B cell (primary cell): ENCODE measurements around the gene JMJD6. TPM values are rescaled to one million over a fixed set of nuclear protein-coding genes. Genes with fewer than 3 reads are reported as not detected.

ENCODE experiments used
- ATAC-seq: fragments of 200-7000 bp; cut with Tn5 transposase; one replicate; pipeline ENCODE4 v1.10.0; 2021; ENCODE audit warnings: low read depth, mild to moderate bottlenecking, moderate number of reproducible peaks, moderate library complexity
- CTCF ChIA-PET: fragments of 350-600 bp; sonication (Branson Sonifier 250); formaldehyde crosslinking; loops from one replicate; lab custom pipeline; 2021; ENCODE audit warnings: antibody characterized with exemption, inconsistent platforms; lab: Charles Lee
- POLR2A ChIA-PET: fragments of 350-600 bp; sonication (Branson Sonifier 250); formaldehyde crosslinking; loops from one replicate; lab custom pipeline; 2021; ENCODE audit warnings: antibody characterized with exemption; lab: Charles Lee
- DNase-seq: peaks from one replicate; pipeline ENCODE4 v3.0.0; 2013
- H2AFZ ChIP-seq: 2 replicates; pipeline ENCODE4 v1.6.1; 2012; ENCODE audit warnings: mild to moderate bottlenecking, low read depth, low read length; ENCODE audit not compliant: insufficient read depth, poor library complexity, severe bottlenecking
- H3K27ac ChIP-seq, 2 donors: 1 replicate in 1 of 2; 2 replicates in 1 of 2; pipeline ENCODE4 v1.5.1; 2012 to 2013; ENCODE audit warnings: low read length in 2 of 2, mild to moderate bottlenecking in 2 of 2, moderate library complexity in 1 of 2
- H3K27me3 ChIP-seq, 4 experiments: fragments of 200-600 bp in 1 of 4; sonication (generic) in 1 of 4; replicated peaks in 1 of 4; 1 replicate in 2 of 4; 2 replicates in 2 of 4; pipeline versions ENCODE4 v1.6.1 to v1.7.0; 2013 to 2016; ENCODE audit warnings: low read length in 3 of 4, mild to moderate bottlenecking in 2 of 4, mixed read lengths in 1 of 4, moderate library complexity in 1 of 4; ENCODE audit not compliant: insufficient read depth in 4 of 4, control insufficient read depth in 3 of 4; ENCODE audit errors: control extremely low read depth in 1 of 4
- H3K36me3 ChIP-seq, 2 experiments: replicated peaks in 1 of 2; 1 replicate in 1 of 2; 2 replicates in 1 of 2; pipeline versions ENCODE4 v1.6.1 to v1.7.1; 2013; ENCODE audit warnings: low read length in 1 of 2; ENCODE audit not compliant: insufficient read depth in 2 of 2, control insufficient read depth in 1 of 2; ENCODE audit errors: control extremely low read depth in 1 of 2, extremely low read depth in 1 of 2
- H3K4me1 ChIP-seq, 2 donors: fragments of 200-600 bp in 1 of 2; sonication (generic) in 1 of 2; 1 replicate in 1 of 2; 2 replicates in 1 of 2; pipeline versions ENCODE4 v1.5.1 to v1.6.1; 2013 to 2017; ENCODE audit warnings: low read length in 2 of 2; ENCODE audit not compliant: control insufficient read depth in 2 of 2, insufficient read depth in 2 of 2
- H3K4me2 ChIP-seq: replicated peaks from 2 replicates; pipeline ENCODE3; 2012; ENCODE audit warnings: mild to moderate bottlenecking, low read depth, low read length; ENCODE audit not compliant: poor library complexity, severe bottlenecking
- H3K4me3 ChIP-seq, 5 experiments: fragments of 200-600 bp in 1 of 5; sonication (generic) in 1 of 5; 1 replicate in 3 of 5; 2 replicates in 2 of 5; pipeline versions ENCODE4 v1.5.1 to v1.7.0; 2011 to 2016; ENCODE audit warnings: low read length in 4 of 5, mild to moderate bottlenecking in 4 of 5, low read depth in 2 of 5, control low read depth in 1 of 5, moderate library complexity in 1 of 5; ENCODE audit not compliant: insufficient read depth in 1 of 5; ENCODE audit errors: control extremely low read depth in 1 of 5, extremely low read depth in 1 of 5
- H3K79me2 ChIP-seq: fragments of 200-600 bp; sonication (generic); one replicate; pipeline ENCODE4 v1.6.0; 2016; ENCODE audit warnings: low read length; ENCODE audit not compliant: control insufficient read depth, insufficient read depth
- H3K9ac ChIP-seq: fragments of 200-600 bp; sonication (generic); 2 replicates; pipeline ENCODE4 v1.6.1; 2017; ENCODE audit warnings: mild to moderate bottlenecking, low read length, moderate library complexity
- H3K9me3 ChIP-seq, 3 donors: one replicate each; pipeline versions ENCODE4 v1.6.1 to v1.7.1; 2013; ENCODE audit warnings: low read length in 2 of 3; ENCODE audit not compliant: control insufficient read depth in 2 of 3, insufficient read depth in 1 of 3; ENCODE audit errors: control extremely low read depth in 1 of 3
- H4K20me1 ChIP-seq: 2 replicates; pipeline ENCODE4 v1.6.0; 2012; ENCODE audit warnings: mild to moderate bottlenecking, low read length; ENCODE audit not compliant: insufficient read depth, control insufficient read depth, poor library complexity, severe bottlenecking
- H3K27ac Mint-ChIP-seq: one replicate; pipeline ENCODE4 v1.8.0; 2021; ENCODE audit warnings: mixed read lengths
- H3K27me3 Mint-ChIP-seq: one replicate; pipeline ENCODE4 v1.8.0; 2021; ENCODE audit warnings: mixed read lengths
- H3K4me1 Mint-ChIP-seq: one replicate; pipeline ENCODE4 v1.8.0; 2021; ENCODE audit warnings: mixed read lengths
- H3K4me3 Mint-ChIP-seq: one replicate; pipeline ENCODE4 v1.8.0; 2021; ENCODE audit warnings: mixed read lengths
- H3K9me3 Mint-ChIP-seq: one replicate; pipeline ENCODE4 v1.8.0; 2022; ENCODE audit warnings: mixed read lengths; ENCODE audit not compliant: insufficient read depth
- EZH2 ChIP-seq: IDR thresholded peaks from 2 replicates; pipeline ENCODE4 v1.6.1; 2012; ENCODE audit warnings: borderline replicate concordance, low read depth, mild to moderate bottlenecking, moderate library complexity, low read length; ENCODE audit not compliant: insufficient read depth, poor library complexity, severe bottlenecking
- whole genome bisulfite sequencing: methylation state at CpG from one replicate; pipeline ENCODE4 v1.1.5; 2013; ENCODE audit warnings: missing lambda C conversion rate; ENCODE audit not compliant: insufficient coverage; 5-methylcytosine and 5-hydroxymethylcytosine counted together
- intact Hi-C: fragments of 100-400 bp; cut with micrococcal nuclease; formaldehyde crosslinking; loops from one replicate; pipeline ENCODE4 v1.10.0; 2022
- polyA plus RNA-seq: library from polyadenylated mRNA; depleted of rRNA; stranded (reverse); fragments of >200 nt; gene quantifications from 2 replicates; pipeline ENCODE4 v1.2.3, GENCODE V29; 2012
- total RNA-seq, 2 donors: library from RNA; stranded (reverse); fragments of 120-200 nt in 1 of 2; gene quantifications; 1 replicate in 1 of 2; 2 replicates in 1 of 2; pipeline versions ENCODE4 v1.2.3 to v1.2.4, GENCODE V29; 2013 to 2022
- TF ChIP-seq, protein P1 (sequence below): fragments of 200-600 bp; IDR thresholded peaks from one replicate; pipeline ENCODE4 v1.8.0; 2022; ENCODE audit warnings: antibody characterized with exemption, mild to moderate bottlenecking

JMJD6 gene
- total and polyA plus RNA-seq, 2 donors (not counting 1 experiment from before 2014, with no cell fraction given): 38.2 to 45.0 TPM

DNA sequence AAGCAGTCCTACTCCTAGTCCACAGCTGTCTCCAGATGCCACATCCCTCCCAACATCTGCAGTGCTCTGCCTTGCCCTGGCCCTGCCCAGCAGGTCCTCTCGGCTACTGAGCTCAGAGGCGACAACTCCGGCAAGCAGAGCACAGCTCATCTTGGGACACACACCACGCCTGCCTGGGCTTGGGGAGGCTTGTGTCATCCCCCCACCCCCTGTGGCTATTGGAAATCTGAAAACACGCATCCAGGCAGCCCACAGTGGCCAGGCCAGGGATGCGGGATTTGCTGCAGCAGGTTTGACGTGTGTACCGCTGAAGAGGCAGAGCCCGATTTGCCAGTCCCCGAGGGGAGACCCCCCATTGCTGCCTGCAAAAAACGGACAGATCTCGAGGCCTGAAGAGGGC is 41.0 kb downstream of the JMJD6 start:
- no peaks in the 10 kb centered on the region for H3K4me1 Mint-ChIP-seq
- peaks cover 4% of the 10 kb centered on the region for H3K27me3 Mint-ChIP-seq
- Histone ChIP-seq H3K27me3 (peaks cover 0 to 5% (median 0%) of the 10 kb centered on the region in 4 experiments), H3K4me3 (no peak overlapping the region), H3K27ac (no peak overlapping the region), H3K36me3 (no peaks in the 10 kb centered on the region), H4K20me1 (no peaks in the 10 kb centered on the region), H2AFZ (no peak overlapping the region), H3K4me1 (no peaks in the 10 kb centered on the region), H3K9ac (no peak overlapping the region), H3K9me3 (no peaks in the 10 kb centered on the region), H3K4me2 (no peak overlapping the region), H3K79me2 (no peaks in the 10 kb centered on the region)
- DNase-seq (no peak), ATAC-seq (no peak)
- no peak overlapping the region for H3K27ac Mint-ChIP-seq
- ChIA-PET CTCF (interaction anchor here (0.6 kb wide), 1 partner anchor 62 kb away, joined by 3 read pairs; no protein-coding TSS in a partner anchor), POLR2A (no interaction called here)
- WGBS: 91% methylated on average over 12 of the region's 12 CpGs
- H3K4me3 Mint-ChIP-seq: no peak overlapping the region
- intact Hi-C loops: no loop called here
- TF ChIP-seq EZH2: no peak
- TF ChIP-seq, protein P1, sequence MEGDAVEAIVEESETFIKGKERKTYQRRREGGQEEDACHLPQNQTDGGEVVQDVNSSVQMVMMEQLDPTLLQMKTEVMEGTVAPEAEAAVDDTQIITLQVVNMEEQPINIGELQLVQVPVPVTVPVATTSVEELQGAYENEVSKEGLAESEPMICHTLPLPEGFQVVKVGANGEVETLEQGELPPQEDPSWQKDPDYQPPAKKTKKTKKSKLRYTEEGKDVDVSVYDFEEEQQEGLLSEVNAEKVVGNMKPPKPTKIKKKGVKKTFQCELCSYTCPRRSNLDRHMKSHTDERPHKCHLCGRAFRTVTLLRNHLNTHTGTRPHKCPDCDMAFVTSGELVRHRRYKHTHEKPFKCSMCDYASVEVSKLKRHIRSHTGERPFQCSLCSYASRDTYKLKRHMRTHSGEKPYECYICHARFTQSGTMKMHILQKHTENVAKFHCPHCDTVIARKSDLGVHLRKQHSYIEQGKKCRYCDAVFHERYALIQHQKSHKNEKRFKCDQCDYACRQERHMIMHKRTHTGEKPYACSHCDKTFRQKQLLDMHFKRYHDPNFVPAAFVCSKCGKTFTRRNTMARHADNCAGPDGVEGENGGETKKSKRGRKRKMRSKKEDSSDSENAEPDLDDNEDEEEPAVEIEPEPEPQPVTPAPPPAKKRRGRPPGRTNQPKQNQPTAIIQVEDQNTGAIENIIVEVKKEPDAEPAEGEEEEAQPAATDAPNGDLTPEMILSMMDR: no peak
- no peaks in the 10 kb centered on the region for H3K9me3 Mint-ChIP-seq

DNA sequence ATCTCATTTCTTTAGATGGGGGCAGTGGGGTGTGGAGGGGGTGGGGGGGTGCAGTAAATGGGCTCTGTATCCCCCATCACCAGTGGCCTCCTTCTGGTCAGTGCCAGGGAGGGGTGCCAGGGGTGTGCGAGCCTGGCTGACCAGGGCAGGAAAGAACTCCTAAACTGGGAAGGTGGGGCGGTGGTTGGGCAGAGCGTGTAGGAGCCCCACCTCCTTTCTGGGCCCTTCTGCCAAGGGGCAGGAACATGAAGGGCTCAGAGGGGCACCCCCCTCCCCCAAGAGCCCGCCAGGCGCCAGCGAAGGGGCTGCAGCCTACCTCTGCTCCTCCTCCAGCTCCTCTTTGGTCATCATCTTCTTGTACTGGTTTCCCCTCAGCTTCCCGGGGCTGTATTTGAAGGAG is 41.6 kb downstream of the JMJD6 start:
- Histone ChIP-seq H3K9ac (no peak overlapping the region), H3K9me3 (no peaks in the 10 kb centered on the region), H3K27ac (no peak overlapping the region), H3K36me3 (no peaks in the 10 kb centered on the region), H3K4me1 (no peaks in the 10 kb centered on the region), H3K4me3 (no peak overlapping the region), H4K20me1 (no peaks in the 10 kb centered on the region), H3K79me2 (no peaks in the 10 kb centered on the region), H3K27me3 (peaks cover 0 to 5% (median 0%) of the 10 kb centered on the region in 4 experiments), H2AFZ (no peak overlapping the region), H3K4me2 (no peak overlapping the region)
- WGBS: 100% methylated on average over 1 of the region's 7 CpGs
- TF ChIP-seq, protein P1: no peak
- no peak for TF ChIP-seq EZH2
- ChIA-PET CTCF (interaction anchor here (0.6 kb wide), 1 partner anchor 62 kb away, joined by 3 read pairs; no protein-coding TSS in a partner anchor), POLR2A (no interaction called here)
- no peak for ATAC-seq
- Mint-ChIP-seq H3K9me3 (no peaks in the 10 kb centered on the region), H3K4me1 (no peaks in the 10 kb centered on the region), H3K4me3 (no peak overlapping the region), H3K27ac (no peak overlapping the region), H3K27me3 (peaks cover 4% of the 10 kb centered on the region)
- intact Hi-C loops: no loop called here
- DNase-seq: no peak
